WTC11 (cell line): Measurements from ENCODE around the gene NKPD1.

Experiments used
- CTCF ChIP-seq: fragments of 200-600 bp; IDR thresholded peaks from 2 replicates; pipeline ENCODE4 v1.8.0; 2022; ENCODE audit warnings: antibody characterized with exemption
- E2F4 ChIP-seq: sonication (generic); formaldehyde crosslinking; IDR thresholded peaks from 2 replicates; pipeline ENCODE4 v1.8.1; 2022; ENCODE audit warnings: low read depth, mild to moderate bottlenecking, moderate library complexity, missing genetic modification reagents, borderline replicate concordance
- RELA ChIP-seq: sonication (generic); formaldehyde crosslinking; IDR thresholded peaks from 2 replicates; pipeline ENCODE4 v1.8.1; 2022; ENCODE audit warnings: missing genetic modification reagents, mild to moderate bottlenecking, borderline replicate concordance
- ZNF416 ChIP-seq: fragments of 250-450 bp; sonication (Bioruptor Pico); IDR thresholded peaks from 2 replicates; pipeline ENCODE4 v1.9.0; 2021; ENCODE audit warnings: mild to moderate bottlenecking, inconsistent platforms
- ZNF512 ChIP-seq: sonication (generic); formaldehyde crosslinking; IDR thresholded peaks from 2 replicates; pipeline ENCODE4 v1.8.1; 2022; ENCODE audit warnings: missing genetic modification reagents, borderline replicate concordance

GRCh38 chr19:45156011-45156630 is 4.7 kb downstream of the NKPD1 start:
- TF ChIP-seq CTCF, result no peak
- TF ChIP-seq ZNF416 (CRISPR knock-in tag), result no peak
- TF ChIP-seq RELA (CRISPR knock-in tag), result no peak
- no peak for TF ChIP-seq ZNF512 (CRISPR knock-in tag)
- TF ChIP-seq E2F4 (CRISPR knock-in tag), result no peak
